ENCODE results near the gene CD44.

CD44 gene

DNA sequence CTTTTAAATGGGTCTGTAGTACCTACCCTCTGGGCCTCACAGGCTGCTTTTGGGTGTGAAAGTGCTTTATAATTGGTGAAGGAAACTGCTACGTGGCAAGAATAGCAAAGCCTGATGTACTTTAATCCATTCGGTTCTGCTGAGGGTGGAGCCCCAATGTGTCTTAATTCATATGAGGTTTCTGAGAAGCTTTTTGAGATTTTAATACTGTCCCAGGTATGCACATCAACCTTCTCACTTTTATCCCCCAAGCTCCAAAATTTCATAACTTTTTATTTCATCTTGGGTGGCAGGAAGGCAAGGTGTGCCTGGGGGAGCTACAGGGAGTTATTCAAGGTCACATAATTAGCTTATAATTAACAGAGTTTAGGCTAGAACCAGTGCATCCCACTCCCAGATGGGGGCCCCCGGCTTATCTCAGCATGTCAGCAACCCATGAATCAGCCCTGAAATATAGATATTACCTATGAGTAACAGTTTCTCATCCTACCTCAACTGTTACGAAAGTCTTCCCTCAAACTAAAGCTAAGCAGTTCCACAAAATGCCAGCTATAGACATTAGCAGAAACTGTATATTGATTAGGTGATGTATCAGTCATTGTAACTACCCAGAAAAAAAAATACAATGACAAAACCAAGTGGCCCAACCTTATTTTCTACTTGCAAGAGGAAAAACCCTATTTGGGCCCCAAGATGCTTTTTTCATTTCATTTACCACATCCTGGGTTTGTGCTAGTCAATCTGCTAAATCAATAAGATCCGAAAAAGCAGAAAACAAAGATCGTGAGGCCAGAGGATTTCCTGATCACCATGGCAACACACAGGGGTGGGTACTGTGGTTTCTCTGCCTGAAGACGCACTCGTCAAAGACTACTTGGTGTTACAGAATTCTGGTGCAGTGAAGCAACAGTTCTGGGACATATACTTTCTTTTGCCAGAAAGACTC lies 26.7 kb downstream of the CD44 start:
- TF ChIP-seq YY1 (IDR thresholded peaks at IDR 0.05; ENCODE audit: low read depth), result no peak
- TF ChIP-seq EP300 (IDR thresholded peaks at IDR 0.05; ENCODE audit: borderline replicate concordance), result no peak
- TF ChIP-seq CEBPB (IDR thresholded peaks at IDR 0.05), result no peak
- TF ChIP-seq NFIC (IDR thresholded peaks at IDR 0.05), result no peak
- no peak for TF ChIP-seq TAF1 (IDR thresholded peaks at IDR 0.05; ENCODE audit: low read depth)
- TF ChIP-seq, protein P1, sequence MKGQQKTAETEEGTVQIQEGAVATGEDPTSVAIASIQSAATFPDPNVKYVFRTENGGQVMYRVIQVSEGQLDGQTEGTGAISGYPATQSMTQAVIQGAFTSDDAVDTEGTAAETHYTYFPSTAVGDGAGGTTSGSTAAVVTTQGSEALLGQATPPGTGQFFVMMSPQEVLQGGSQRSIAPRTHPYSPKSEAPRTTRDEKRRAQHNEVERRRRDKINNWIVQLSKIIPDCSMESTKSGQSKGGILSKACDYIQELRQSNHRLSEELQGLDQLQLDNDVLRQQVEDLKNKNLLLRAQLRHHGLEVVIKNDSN (IDR thresholded peaks at IDR 0.05), result no peak
- no peak for TF ChIP-seq EGR1 (IDR thresholded peaks at IDR 0.05)
- TF ChIP-seq TEAD4 (IDR thresholded peaks at IDR 0.05), result no peak

- TF ChIP-seq TEAD4 (IDR thresholded peaks at IDR 0.05), result no peak
- peak; percentile 23; the same call in 1 of the 2 replicates for TF ChIP-seq EP300 (IDR thresholded peaks at IDR 0.05; ENCODE audit: borderline replicate concordance)
- TF ChIP-seq YY1 (IDR thresholded peaks at IDR 0.05; ENCODE audit: low read depth), result no peak
These were observed 27.7 kb downstream of the CD44 start for GRCh38 chr11:35166369-35167360.

DNA sequence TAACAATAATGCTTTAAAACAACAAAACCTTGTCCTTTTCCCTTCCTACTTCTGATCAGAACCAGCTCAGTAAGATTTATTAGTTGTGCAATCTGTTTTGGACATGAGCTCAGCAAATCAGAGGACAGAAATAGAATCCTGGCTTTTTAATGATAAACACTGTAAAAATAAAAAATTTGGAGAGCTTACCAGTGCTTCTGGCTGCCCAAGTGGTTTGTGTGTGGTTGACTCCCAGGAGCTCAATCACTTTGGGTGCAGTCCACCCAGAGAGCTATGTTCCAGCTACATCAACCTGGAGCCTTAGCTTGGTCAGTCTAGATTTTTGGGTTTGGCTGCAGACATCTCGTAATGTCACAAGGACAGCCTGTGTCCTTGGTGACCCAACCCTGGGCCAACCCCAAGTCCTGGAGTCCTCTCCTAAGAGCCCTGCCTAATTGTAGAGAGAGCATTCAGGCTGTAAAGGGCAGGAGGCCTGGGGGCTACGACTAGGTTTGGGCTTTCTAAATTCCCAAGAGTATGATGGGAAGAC lies 28.5 kb downstream of the CD44 start:
- TF ChIP-seq TCF12 (IDR thresholded peaks at IDR 0.05; ENCODE audit: low read depth) (no peak), EP300 (IDR thresholded peaks at IDR 0.05; ENCODE audit: borderline replicate concordance) (no peak)

DNA sequence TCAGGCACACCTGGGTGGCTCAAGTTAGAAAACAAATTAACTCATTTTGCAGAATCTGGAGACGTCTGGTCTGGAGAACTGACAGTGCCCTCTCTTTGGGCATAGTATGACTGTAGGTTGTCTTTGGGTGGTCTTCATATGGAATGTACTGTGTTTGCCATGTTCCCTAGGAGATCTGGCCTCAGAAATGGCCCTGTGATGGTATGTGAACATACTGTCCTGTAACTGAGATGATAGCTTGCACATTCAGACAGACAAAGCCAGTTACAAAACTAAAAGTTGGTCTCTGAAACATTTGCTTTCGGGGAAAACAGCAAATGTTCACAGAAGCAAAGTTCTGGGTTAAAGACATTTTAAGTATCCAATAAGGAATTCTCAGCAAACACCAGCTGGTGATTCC lies 29.7 kb downstream of the CD44 start:
- TF ChIP-seq RAD21 (IDR thresholded peaks at IDR 0.05; ENCODE audit: low read depth) (no peak), CREB1 (IDR thresholded peaks at IDR 0.05; ENCODE audit: low read depth) (no peak), TEAD4 (IDR thresholded peaks at IDR 0.05) (no peak), REST (IDR thresholded peaks at IDR 0.05; ENCODE audit: low read depth) (no peak)
- TF ChIP-seq, protein P1 (IDR thresholded peaks at IDR 0.05), result no peak

GRCh38 chr11:35169112-35169511 lies 30.1 kb downstream of the CD44 start:
- no peak for TF ChIP-seq TAF1 (IDR thresholded peaks at IDR 0.05; ENCODE audit: low read depth)
- no peak for TF ChIP-seq RAD21 (IDR thresholded peaks at IDR 0.05; ENCODE audit: low read depth)

DNA sequence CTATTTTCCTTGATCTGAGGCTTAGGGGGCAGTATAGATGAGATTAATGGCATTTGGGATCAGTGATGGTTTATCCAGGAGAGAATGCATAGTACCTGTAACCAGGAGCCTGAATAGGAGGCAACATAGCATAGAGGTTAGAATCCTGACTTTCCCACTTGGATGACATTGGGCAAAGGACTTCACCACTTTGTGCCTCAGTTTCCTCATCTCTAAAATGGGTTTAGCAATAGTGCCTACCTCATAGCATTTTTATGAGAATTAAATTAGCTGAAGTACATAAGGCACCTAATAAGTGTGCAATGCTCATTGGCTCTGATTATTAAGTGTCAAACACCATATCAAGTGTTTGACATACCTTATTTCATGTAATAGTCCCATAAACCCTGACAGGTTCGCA lies 30.8 kb downstream of the CD44 start:
- no peak for TF ChIP-seq EP300 (IDR thresholded peaks at IDR 0.05; ENCODE audit: borderline replicate concordance)
- no peak for TF ChIP-seq FOXM1 (IDR thresholded peaks at IDR 0.05; ENCODE audit: borderline replicate concordance, low read depth)
- TF ChIP-seq YY1 (IDR thresholded peaks at IDR 0.05; ENCODE audit: low read depth), result no peak
- TF ChIP-seq, protein P1 (IDR thresholded peaks at IDR 0.05), result no peak
- no peak for TF ChIP-seq TEAD4 (IDR thresholded peaks at IDR 0.05)
- no peak for TF ChIP-seq ZBTB7A (IDR thresholded peaks at IDR 0.05; ENCODE audit: low read depth)
- no peak for TF ChIP-seq NFIC (IDR thresholded peaks at IDR 0.05)
- no peak for TF ChIP-seq REST (IDR thresholded peaks at IDR 0.05; ENCODE audit: low read depth)
- TF ChIP-seq RAD21 (IDR thresholded peaks at IDR 0.05; ENCODE audit: low read depth), result no peak
- no peak for TF ChIP-seq TAF1 (IDR thresholded peaks at IDR 0.05; ENCODE audit: low read depth)
- no peak for TF ChIP-seq EGR1 (IDR thresholded peaks at IDR 0.05)
- TF ChIP-seq, protein P2, sequence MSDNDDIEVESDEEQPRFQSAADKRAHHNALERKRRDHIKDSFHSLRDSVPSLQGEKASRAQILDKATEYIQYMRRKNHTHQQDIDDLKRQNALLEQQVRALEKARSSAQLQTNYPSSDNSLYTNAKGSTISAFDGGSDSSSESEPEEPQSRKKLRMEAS (IDR thresholded peaks at IDR 0.05), result no peak
- no peak for TF ChIP-seq TCF12 (IDR thresholded peaks at IDR 0.05; ENCODE audit: low read depth)

Measured in Ishikawa (cell line).